Sigmoid colon (tissue), 4 donors: ENCODE measurements around the gene PPEF2.

ENCODE experiments used
- EP300 ChIP-seq, 4 donors: sonication (generic); formaldehyde crosslinking; IDR thresholded peaks; one replicate each; pipeline ENCODE4 v1.6.1; 2017; ENCODE audit warnings: antibody characterized with exemption in 4 of 4
- POLR2A ChIP-seq, 2 donors: fragments of 450-650 bp; IDR thresholded peaks; one replicate each; pipeline ENCODE4 v1.6.1; 2016; ENCODE audit warnings: antibody characterized with exemption in 2 of 2, mild to moderate bottlenecking in 2 of 2, moderate library complexity in 2 of 2
- TF ChIP-seq, protein P1 (sequence below), 4 experiments: fragments of 450-650 bp in 3 of 4; fragments of 200-600 bp in 1 of 4; IDR thresholded peaks; one replicate each; pipeline ENCODE4 v1.5.1; 2016 to 2019; ENCODE audit warnings: antibody characterized with exemption in 4 of 4, mild to moderate bottlenecking in 3 of 4, moderate library complexity in 2 of 4

DNA sequence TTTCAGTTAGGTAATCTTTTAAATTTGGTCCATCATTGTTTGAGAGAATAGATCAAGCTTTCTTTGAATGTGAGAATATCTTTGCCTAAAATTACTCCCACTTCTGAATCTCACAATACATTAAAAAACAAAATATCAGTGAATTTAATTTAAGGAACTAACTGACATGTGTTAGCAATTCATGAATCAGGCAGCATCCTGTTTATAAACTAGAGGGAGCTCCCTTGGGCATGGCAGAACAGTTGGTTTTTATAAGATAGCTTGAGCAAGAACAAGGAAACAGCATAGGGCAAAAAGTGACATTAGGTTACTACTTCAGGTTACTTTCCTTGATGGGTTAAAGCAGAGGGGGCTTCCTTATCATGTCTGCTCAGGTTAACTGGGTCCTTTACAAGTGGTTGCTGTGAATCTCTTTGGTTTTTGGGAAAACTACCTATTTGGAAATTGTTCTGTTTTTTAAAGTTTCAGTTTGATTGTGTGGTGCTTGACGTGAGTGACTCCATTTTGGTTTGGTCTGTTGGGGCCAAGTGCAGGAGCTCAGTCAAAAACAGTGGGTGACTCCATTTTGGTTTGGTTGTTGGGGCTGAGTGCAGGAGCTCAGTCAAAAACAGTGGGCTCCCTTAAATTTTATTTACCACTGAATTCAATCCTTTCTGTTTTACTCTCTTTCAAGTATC lies 68.0 kb downstream of the PPEF2 start:
- TF ChIP-seq, protein P1, sequence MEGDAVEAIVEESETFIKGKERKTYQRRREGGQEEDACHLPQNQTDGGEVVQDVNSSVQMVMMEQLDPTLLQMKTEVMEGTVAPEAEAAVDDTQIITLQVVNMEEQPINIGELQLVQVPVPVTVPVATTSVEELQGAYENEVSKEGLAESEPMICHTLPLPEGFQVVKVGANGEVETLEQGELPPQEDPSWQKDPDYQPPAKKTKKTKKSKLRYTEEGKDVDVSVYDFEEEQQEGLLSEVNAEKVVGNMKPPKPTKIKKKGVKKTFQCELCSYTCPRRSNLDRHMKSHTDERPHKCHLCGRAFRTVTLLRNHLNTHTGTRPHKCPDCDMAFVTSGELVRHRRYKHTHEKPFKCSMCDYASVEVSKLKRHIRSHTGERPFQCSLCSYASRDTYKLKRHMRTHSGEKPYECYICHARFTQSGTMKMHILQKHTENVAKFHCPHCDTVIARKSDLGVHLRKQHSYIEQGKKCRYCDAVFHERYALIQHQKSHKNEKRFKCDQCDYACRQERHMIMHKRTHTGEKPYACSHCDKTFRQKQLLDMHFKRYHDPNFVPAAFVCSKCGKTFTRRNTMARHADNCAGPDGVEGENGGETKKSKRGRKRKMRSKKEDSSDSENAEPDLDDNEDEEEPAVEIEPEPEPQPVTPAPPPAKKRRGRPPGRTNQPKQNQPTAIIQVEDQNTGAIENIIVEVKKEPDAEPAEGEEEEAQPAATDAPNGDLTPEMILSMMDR (IDR thresholded peaks at IDR 0.05): no peak
- TF ChIP-seq POLR2A (IDR thresholded peaks at IDR 0.05): no peak
- TF ChIP-seq EP300 (IDR thresholded peaks at IDR 0.05): no peak
